GM12878 (cell line): ENCODE measurements around the gene SPAG6. TPM values are rescaled to one million over a fixed set of nuclear protein-coding genes. Genes with fewer than 3 reads are reported as not detected.

Source experiments
- ATAC-seq: fragments of 200-7000 bp; cut with Tn5 transposase; 3 replicates; pipeline ENCODE4 v1.9.1; 2020; ENCODE audit warnings: mild to moderate bottlenecking, moderate library complexity
- BruUV-seq: library from RNA; stranded (reverse); fragments of 400-500 nt; replicated peaks from 2 replicates; lab custom pipeline; 2021; lab: Mats Ljungman, UMichigan
- CTCF ChIA-PET: fragments of 300-600 bp; sonication (Branson Sonifier 250); formaldehyde crosslinking; extraction: SDS; loops from one replicate; lab custom pipeline; 2021; ENCODE audit warnings: inconsistent platforms; lab: Yijun Ruan, JAX
- POLR2A ChIA-PET: fragments of 350-600 bp; formaldehyde crosslinking; extraction: SDS; loops from one replicate; lab custom pipeline; 2021; ENCODE audit warnings: inconsistent platforms; lab: Charles Lee
- RAD21 ChIA-PET: fragments of 300-600 bp; sonication (Branson Sonifier 250); formaldehyde crosslinking; loops from one replicate; lab custom pipeline; 2023; ENCODE audit warnings: antibody characterized with exemption; ENCODE audit not compliant: unreplicated experiment; lab: Charles Lee
- SMC1A ChIA-PET: fragments of 300-600 bp; sonication (Branson Sonifier 250); formaldehyde crosslinking; loops from one replicate; lab custom pipeline; 2023; ENCODE audit not compliant: unreplicated experiment, uncharacterized antibody; lab: Charles Lee
- DNase-seq: peaks from one replicate; pipeline ENCODE4 v3.0.0-alpha.2; 2011; ENCODE audit warnings: low read depth, low spot score
- FAIRE-seq: peaks from 3 replicates; lab custom pipeline; 2011; peaks lifted over from hg19 to GRCh38; lab: Jason Lieb, UNC
- H2AFZ ChIP-seq: 2 replicates; pipeline ENCODE4 v1.6.0; 2011; ENCODE audit warnings: low read depth, low read length, control low read depth; ENCODE audit not compliant: control insufficient read depth
- H3K27ac ChIP-seq: 2 replicates; pipeline ENCODE4 v1.5.1; 2011; ENCODE audit warnings: control low read depth; ENCODE audit not compliant: control insufficient read depth, insufficient read depth
- H3K27me3 ChIP-seq, 2 experiments: replicated peaks in 1 of 2; 2 replicates each; pipeline versions ENCODE4 v1.6.0 to v1.6.1; 2011; ENCODE audit warnings: low read length in 1 of 2; ENCODE audit not compliant: control insufficient read depth in 2 of 2, insufficient read depth in 2 of 2
- H3K36me3 ChIP-seq, 2 experiments: 2 replicates each; pipeline ENCODE4 v1.5.1; 2011; ENCODE audit warnings: low read length in 1 of 2; ENCODE audit not compliant: control insufficient read depth in 2 of 2, insufficient read depth in 2 of 2
- H3K4me1 ChIP-seq: 2 replicates; pipeline ENCODE4 v1.6.1; 2011; ENCODE audit warnings: mild to moderate bottlenecking, low read length, moderate library complexity, mixed read lengths; ENCODE audit not compliant: control insufficient read depth, insufficient read depth
- H3K4me2 ChIP-seq: 2 replicates; pipeline ENCODE4 v1.6.0; 2011; ENCODE audit warnings: control low read depth; ENCODE audit not compliant: control insufficient read depth, insufficient read depth
- H3K4me3 ChIP-seq: fragments of 200-600 bp; sonication (generic); 2 replicates; pipeline ENCODE4 v1.5.1; 2016
- H3K79me2 ChIP-seq: 2 replicates; pipeline ENCODE4 v1.6.0; 2011; ENCODE audit warnings: low read length; ENCODE audit not compliant: control insufficient read depth, insufficient read depth
- H3K9ac ChIP-seq: 2 replicates; pipeline ENCODE4 v1.8.0; 2011; ENCODE audit warnings: low read length, control low read depth, mixed read lengths; ENCODE audit not compliant: control insufficient read depth, insufficient read depth
- H3K9me3 ChIP-seq: replicated peaks from 3 replicates; pipeline ENCODE4 v1.5.1; 2011; ENCODE audit warnings: mild to moderate bottlenecking, low read length; ENCODE audit not compliant: control insufficient read depth, insufficient read depth
- H4K20me1 ChIP-seq: 2 replicates; pipeline ENCODE4 v1.6.0; 2011; ENCODE audit not compliant: control insufficient read depth, insufficient read depth
- EZH2 ChIP-seq: IDR thresholded peaks from 2 replicates; pipeline ENCODE4 v1.6.1; 2012; ENCODE audit warnings: low read depth, mild to moderate bottlenecking, control low read depth, inconsistent platforms, low read length, borderline replicate concordance; ENCODE audit not compliant: control insufficient read depth
- IKZF1 ChIP-seq: fragments of 450-650 bp; conservative IDR thresholded peaks from 2 replicates; pipeline ENCODE4 v1.6.1; 2017; ENCODE audit warnings: antibody characterized with exemption, mild to moderate bottlenecking
- IKZF2 ChIP-seq, 2 experiments: fragments of 450-650 bp; IDR thresholded peaks; 2 replicates each; pipeline ENCODE4 v1.6.1; 2017; ENCODE audit warnings: mild to moderate bottlenecking in 2 of 2, moderate library complexity in 2 of 2
- KLF5 ChIP-seq: fragments of 450-650 bp; IDR thresholded peaks from 2 replicates; pipeline ENCODE4 v1.6.1; 2014; ENCODE audit warnings: mild to moderate bottlenecking; ENCODE audit not compliant: partially characterized antibody
- RBBP5 ChIP-seq: fragments of 200-600 bp; sonication (generic); conservative IDR thresholded peaks from 2 replicates; pipeline ENCODE4 v1.6.1; 2016
- RELB ChIP-seq: fragments of 450-650 bp; IDR thresholded peaks from 2 replicates; pipeline ENCODE4 v1.6.1; 2017; ENCODE audit warnings: low read depth, mild to moderate bottlenecking, moderate library complexity
- SUPT20H ChIP-seq: IDR thresholded peaks from 2 replicates; pipeline ENCODE4 v1.6.1; 2011; ENCODE audit warnings: low read depth, mild to moderate bottlenecking, low read length, moderate library complexity, borderline replicate concordance; ENCODE audit not compliant: control insufficient read depth
- SUZ12 ChIP-seq: fragments of 200-600 bp; sonication (generic); IDR thresholded peaks from one replicate; pipeline ENCODE4 v1.6.1; 2018; ENCODE audit warnings: antibody characterized with exemption, mild to moderate bottlenecking; ENCODE audit not compliant: unreplicated experiment
- YY1 ChIP-seq: IDR thresholded peaks from 2 replicates; pipeline ENCODE4 v1.6.1; 2011; ENCODE audit warnings: low read depth, mild to moderate bottlenecking, low read length
- ZBTB40 ChIP-seq: fragments of 450-650 bp; IDR thresholded peaks from 2 replicates; pipeline ENCODE4 v1.6.1; 2016; ENCODE audit warnings: mild to moderate bottlenecking, moderate library complexity, borderline replicate concordance
- WGBS: methylation state at CpG from one replicate; pipeline ENCODE4 v1.1.6; 2016; ENCODE audit warnings: low lambda C conversion rate; ENCODE audit not compliant: insufficient replicate concordance, insufficient coverage; ENCODE audit errors: missing lambda C conversion rate; 5-methylcytosine and 5-hydroxymethylcytosine counted together
- in situ Hi-C: fragments of 300-500 bp; cut with MboI; formaldehyde crosslinking; loops from 9 replicates; pipeline ENCODE4 v1.14.3; 2018; ENCODE audit warnings: mixed read lengths
- intact Hi-C: fragments of 100-400 bp; cut with micrococcal nuclease; formaldehyde crosslinking; loops from one replicate; pipeline ENCODE4 v1.14.2; 2022; ENCODE audit not compliant: unreplicated experiment
- polyA plus RNA-seq, 11 experiments: library from polyadenylated mRNA; depleted of rRNA in 4 of 11; unstranded in 6 of 11; stranded (reverse) in 5 of 11; fragments of >200 nt; fragmentation: Nextera tagmentation in 4 of 11; fragmentation: Illumina TruSeq in 1 of 11; extraction: Ambion mirVana in 4 of 11; extraction: Trizol in 1 of 11; gene quantifications; 1 replicate in 1 of 11; 2 replicates in 10 of 11; pipeline versions ENCODE4 v1.2.1 to v1.2.3, GENCODE V29; 2011 to 2016; ENCODE audit warnings: inconsistent platforms in 2 of 11, missing spikeins in 2 of 11, low read depth in 1 of 11
- total RNA-seq, 4 experiments: library from RNA; depleted of rRNA in 3 of 4; stranded (reverse); fragments of >200 nt in 3 of 4; fragmentation: Illumina TruSeq in 1 of 4; extraction: Trizol in 1 of 4; gene quantifications; 2 replicates each; pipeline versions ENCODE4 v1.2.1 to v1.2.3, GENCODE V29; 2013 to 2021

The SPAG6 gene
- total and polyA plus RNA-seq, 10 of the 15 experiments (the other 5 are each of a cell fraction or from before 2014, with no cell fraction given), result 0.13 to 0.99 (median 0.40) TPM; not detected in 1

GRCh38 chr10:22321156-22321923, 24.0 kb upstream of the SPAG6 start (continued):
- TF ChIP-seq ZBTB40 (no peak), KLF5 (no peak)

- ATAC-seq (no peak), FAIRE-seq (no peak), DNase-seq (no peak)
- WGBS, result 2% methylated on average over 17 of the region's 57 CpGs
- Histone ChIP-seq H3K4me2 (peak overlapping the region; percentile 98), H3K9me3 (peaks cover 2% of the 10 kb centered on the region; the same call in 2 of the 3 replicates), H3K27me3 (peaks cover 3 to 14% of the 10 kb centered on the region in 2 experiments), H2AFZ (peak overlapping the region; percentile 51), H3K9ac (peak overlapping the region; percentile 75), H3K4me1 (peaks cover 25% of the 10 kb centered on the region), H3K79me2 (peaks cover 19% of the 10 kb centered on the region), H4K20me1 (peaks cover 2% of the 10 kb centered on the region; the same call in 1 of the 2 replicates), H3K4me3 (peak overlapping the region; percentile 81), H3K36me3 (no peaks in the 10 kb centered on the region; a peak in 1 of 4 replicates), H3K27ac (no peak overlapping the region)
- TF ChIP-seq RELB, result no peak
- no peak for TF ChIP-seq SUPT20H
- TF ChIP-seq IKZF1, result peak; percentile 12; the same call in 1 of the 2 replicates
- TF ChIP-seq RBBP5, result no peak
- TF ChIP-seq IKZF2 (IDR thresholded peaks at IDR 0.05), result 0 out of 4 replicates have a peak, but pooled peaks of 1 of the 2 experiments have one; percentile 11
- peak; percentile 100 for TF ChIP-seq EZH2
- peak; percentile 100 for TF ChIP-seq SUZ12
- peak; percentile 66; the same call in 1 of the 2 replicates for TF ChIP-seq YY1
- in situ Hi-C loops, result no loop called here
- ChIA-PET POLR2A (interaction anchor here (0.5 to 1.1 kb wide), 3 partner anchors 8 to 53 kb away, joined by 3 read pairs; no protein-coding TSS in a partner anchor), RAD21 (interaction anchor here (1.2 to 1.8 kb wide), 2 partner anchors 18 to 22 kb away, joined by 3 to 6 read pairs; no protein-coding TSS in a partner anchor), SMC1A (interaction anchor here (1.5 kb wide), 1 partner anchor 22 kb away, joined by 5 read pairs; no protein-coding TSS in a partner anchor), CTCF (interaction anchor here (0.8 to 1.2 kb wide), 2 partner anchors 16 to 22 kb away, joined by 3 read pairs; no protein-coding TSS in a partner anchor)
- no TSS peak for BruUV-seq
- intact Hi-C loops, result loop anchor here (2.0 to 5.0 kb wide), 3 partner anchors 19 to 665 kb away; partner anchors contain the start of gene DNAJC1
Measured at GRCh38 chr10:22321924-22322640, 23.2 kb upstream of the SPAG6 start.
